IMR-90 (cell line): ENCODE measurements around the gene FPR3. TPM values are rescaled to one million over a fixed set of nuclear protein-coding genes. Genes with fewer than 3 reads are reported as not detected.

Experiments used
- ATAC-seq: fragments of 200-7000 bp; cut with Tn5 transposase; 2 replicates; pipeline ENCODE4 v1.9.1; 2020; ENCODE audit warnings: low read depth, mild to moderate bottlenecking, moderate library complexity
- BruUV-seq: library from RNA; stranded (reverse); fragments of 400-500 nt; replicated peaks from 2 replicates; lab custom pipeline; 2021; lab: Mats Ljungman, UMichigan
- CTCF ChIA-PET: fragments of 300-600 bp; formaldehyde crosslinking; extraction: SDS; loops from one replicate; lab custom pipeline; 2021; ENCODE audit warnings: antibody characterized with exemption; lab: Yijun Ruan, JAX
- POLR2A ChIA-PET: fragments of 300-600 bp; sonication (Branson Sonifier 250); formaldehyde crosslinking; loops from one replicate; lab custom pipeline; 2022; ENCODE audit warnings: antibody characterized with exemption; ENCODE audit not compliant: unreplicated experiment; lab: Charles Lee
- DNase-seq: peaks from one replicate; pipeline ENCODE4 v3.0.0; 2013
- H2AFZ ChIP-seq: replicated peaks from 2 replicates; pipeline ENCODE3; 2013; ENCODE audit warnings: low read length, mild to moderate bottlenecking; ENCODE audit not compliant: poor library complexity
- H2AK5ac ChIP-seq: 2 replicates; pipeline ENCODE4 v1.6.1; 2013; ENCODE audit warnings: low read depth, low read length, inconsistent platforms
- H2AK9ac ChIP-seq: replicated peaks from 2 replicates; pipeline ENCODE3; 2013; ENCODE audit warnings: mild to moderate bottlenecking, low read depth, low read length, moderate library complexity; ENCODE audit not compliant: poor library complexity
- H2BK120ac ChIP-seq: 2 replicates; pipeline ENCODE4 v1.6.1; 2013; ENCODE audit warnings: low read depth, low read length, inconsistent platforms
- H2BK15ac ChIP-seq: 3 replicates; pipeline ENCODE4 v1.6.1; 2013; ENCODE audit warnings: low read depth, low read length, inconsistent platforms
- H2BK20ac ChIP-seq: 2 replicates; pipeline ENCODE4 v1.6.1; 2013; ENCODE audit warnings: low read depth, mild to moderate bottlenecking, inconsistent platforms, low read length, moderate library complexity
- H2BK5ac ChIP-seq: 2 replicates; pipeline ENCODE4 v1.6.1; 2013; ENCODE audit warnings: mild to moderate bottlenecking, low read depth, low read length, inconsistent platforms; ENCODE audit not compliant: poor library complexity, severe bottlenecking
- H3K14ac ChIP-seq: replicated peaks from 2 replicates; pipeline ENCODE4 v1.6.1; 2013; ENCODE audit warnings: low read depth, low read length, inconsistent platforms
- H3K18ac ChIP-seq: 2 replicates; pipeline ENCODE4 v1.6.1; 2013; ENCODE audit warnings: low read depth, low read length, control low read depth
- H3K23ac ChIP-seq: 2 replicates; pipeline ENCODE4 v1.6.1; 2013; ENCODE audit warnings: low read depth, low read length, inconsistent platforms
- H3K27ac ChIP-seq: 2 replicates; pipeline ENCODE4 v1.5.1; 2013; ENCODE audit warnings: mild to moderate bottlenecking, control low read depth, low read length; ENCODE audit not compliant: insufficient read depth
- H3K27me3 ChIP-seq: 2 replicates; pipeline ENCODE4 v1.6.1; 2013; ENCODE audit warnings: low read length; ENCODE audit not compliant: control insufficient read depth, insufficient read depth
- H3K36me3 ChIP-seq: 2 replicates; pipeline ENCODE4 v1.6.1; 2013; ENCODE audit warnings: low read length, mixed read lengths; ENCODE audit not compliant: control insufficient read depth, insufficient read depth
- H3K4ac ChIP-seq: 2 replicates; pipeline ENCODE4 v1.6.1; 2013; ENCODE audit warnings: low read depth, low read length, inconsistent platforms
- H3K4me1 ChIP-seq: 2 replicates; pipeline ENCODE4 v1.6.1; 2013; ENCODE audit warnings: low read length, mixed read lengths; ENCODE audit not compliant: control insufficient read depth, insufficient read depth
- H3K4me2 ChIP-seq: 2 replicates; pipeline ENCODE4 v1.6.1; 2013; ENCODE audit warnings: low read depth, mild to moderate bottlenecking, control low read depth, low read length, moderate library complexity
- H3K4me3 ChIP-seq: 2 replicates; pipeline ENCODE4 v1.5.1; 2013; ENCODE audit warnings: low read depth, mild to moderate bottlenecking, control low read depth, low read length, moderate library complexity; ENCODE audit not compliant: insufficient read depth
- H3K56ac ChIP-seq: 2 replicates; pipeline ENCODE4 v1.6.1; 2013; ENCODE audit warnings: low read length, inconsistent platforms; ENCODE audit not compliant: insufficient read depth; ENCODE audit errors: extremely low read depth
- H3K79me1 ChIP-seq, 2 experiments: 2 replicates each; pipeline ENCODE4 v1.6.1; 2013; ENCODE audit warnings: low read length in 2 of 2, inconsistent platforms in 1 of 2, low read depth in 1 of 2
- H3K9ac ChIP-seq: 2 replicates; pipeline ENCODE4 v1.6.1; 2013; ENCODE audit warnings: low read depth, low read length, control low read depth
- H3K9me1 ChIP-seq: 2 replicates; pipeline ENCODE4 v1.6.1; 2013; ENCODE audit warnings: low read length, inconsistent platforms; ENCODE audit not compliant: insufficient read depth
- H3K9me3 ChIP-seq: 2 replicates; pipeline ENCODE4 v1.6.1; 2013; ENCODE audit warnings: low read length; ENCODE audit not compliant: control insufficient read depth, insufficient read depth
- H4K20me1 ChIP-seq: 2 replicates; pipeline ENCODE4 v1.6.1; 2013; ENCODE audit warnings: low read length, inconsistent platforms; ENCODE audit not compliant: insufficient read depth
- H4K5ac ChIP-seq: 2 replicates; pipeline ENCODE4 v1.6.1; 2013; ENCODE audit warnings: mild to moderate bottlenecking, low read depth, low read length, control low read depth
- H4K8ac ChIP-seq, 2 experiments: 2 replicates each; pipeline ENCODE4 v1.6.1; 2013; ENCODE audit warnings: low read depth in 2 of 2, low read length in 2 of 2, control low read depth in 1 of 2, inconsistent platforms in 1 of 2
- H4K91ac ChIP-seq: 2 replicates; pipeline ENCODE4 v1.6.1; 2013; ENCODE audit warnings: low read depth, low read length, inconsistent platforms; ENCODE audit not compliant: insufficient read depth
- BHLHE40 ChIP-seq: fragments of 150-350 bp; IDR thresholded peaks from 2 replicates; pipeline ENCODE4 v1.6.1; 2016; ENCODE audit warnings: mild to moderate bottlenecking, low read depth, low read length
- CEBPB ChIP-seq: IDR thresholded peaks from 2 replicates; pipeline ENCODE4 v1.6.1; 2012; ENCODE audit warnings: low read depth, low read length, improper control_type of control experiment
- CHD1 ChIP-seq: IDR thresholded peaks from 2 replicates; pipeline ENCODE4 v1.6.1; 2012; ENCODE audit warnings: low read depth, low read length, improper control_type of control experiment
- ELK1 ChIP-seq: fragments of 150-350 bp; IDR thresholded peaks from 2 replicates; pipeline ENCODE4 v1.6.1; 2016; ENCODE audit warnings: low read depth, mild to moderate bottlenecking, low read length, moderate library complexity, borderline replicate concordance
- FOS ChIP-seq: fragments of 150-350 bp; IDR thresholded peaks from 2 replicates; pipeline ENCODE4 v1.6.1; 2016; ENCODE audit warnings: low read depth, low read length
- MAFK ChIP-seq: IDR thresholded peaks from 2 replicates; pipeline ENCODE4 v1.6.1; 2012; ENCODE audit warnings: low read depth, low read length, improper control_type of control experiment
- MAZ ChIP-seq: IDR thresholded peaks from 2 replicates; pipeline ENCODE4 v1.6.1; 2012; ENCODE audit warnings: low read depth, mild to moderate bottlenecking, low read length, improper control_type of control experiment, moderate library complexity, borderline replicate concordance
- MXI1 ChIP-seq: IDR thresholded peaks from 2 replicates; pipeline ENCODE4 v1.6.1; 2012; ENCODE audit warnings: low read depth, mild to moderate bottlenecking, low read length, moderate library complexity, borderline replicate concordance
- NFE2L2 ChIP-seq: fragments of 150-350 bp; IDR thresholded peaks from 2 replicates; pipeline ENCODE4 v1.6.1; 2016; ENCODE audit warnings: low read depth, mild to moderate bottlenecking, low read length
- POLR2A ChIP-seq: IDR thresholded peaks from 2 replicates; pipeline ENCODE4 v1.6.1; 2012; ENCODE audit warnings: mild to moderate bottlenecking, low read depth, low read length
- RAD21 ChIP-seq: IDR thresholded peaks from 2 replicates; pipeline ENCODE4 v1.6.1; 2012; ENCODE audit warnings: low read length, improper control_type of control experiment
- RCOR1 ChIP-seq: IDR thresholded peaks from 2 replicates; pipeline ENCODE4 v1.6.1; 2012; ENCODE audit warnings: mild to moderate bottlenecking, low read length, improper control_type of control experiment; ENCODE audit not compliant: insufficient replicate concordance
- RFX5 ChIP-seq: IDR thresholded peaks from 2 replicates; pipeline ENCODE4 v1.8.0; 2012; ENCODE audit warnings: low read depth, mild to moderate bottlenecking, low read length, moderate library complexity
- SMC3 ChIP-seq: fragments of 150-350 bp; IDR thresholded peaks from 2 replicates; pipeline ENCODE4 v1.6.1; 2016; ENCODE audit warnings: low read depth, mild to moderate bottlenecking, antibody characterized with exemption, low read length, moderate library complexity
- USF2 ChIP-seq: fragments of 150-350 bp; IDR thresholded peaks from 2 replicates; pipeline ENCODE4 v1.6.1; 2017; ENCODE audit warnings: mild to moderate bottlenecking, antibody characterized with exemption, low read length, low read depth
- WGBS, 2 experiments: methylation state at CpG; one replicate each; pipeline versions ENCODE4 v1.1.5 to v1.1.7; 2013; ENCODE audit warnings: missing lambda C conversion rate in 2 of 2; ENCODE audit not compliant: insufficient read length in 1 of 2; ENCODE audit errors: extremely low coverage in 2 of 2; 5-methylcytosine and 5-hydroxymethylcytosine counted together
- dilution Hi-C: fragments of 300-500 bp; cut with HindIII; formaldehyde crosslinking; loops from one replicate; pipeline ENCODE4 v1.14.3; 2018; ENCODE audit warnings: low sequenced_read_pairs; ENCODE audit not compliant: unreplicated experiment
- in situ Hi-C: fragments of 300-500 bp; cut with MboI; formaldehyde crosslinking; loops from 3 replicates; pipeline ENCODE4 v1.14.3; 2019; ENCODE audit warnings: low sequenced_read_pairs, inconsistent platforms, mixed read lengths
- intact Hi-C: fragments of 100-400 bp; cut with micrococcal nuclease; formaldehyde crosslinking; loops from 2 replicates; pipeline ENCODE4 v1.10.0; 2022
- polyA plus RNA-seq, 3 experiments: library from polyadenylated mRNA; depleted of rRNA; stranded (reverse); fragments of >200 nt; gene quantifications; 2 replicates each; pipeline ENCODE4 v1.2.3, GENCODE V29; 2012; ENCODE audit warnings: low replicate concordance in 1 of 3
- total RNA-seq: library from RNA; depleted of rRNA; stranded (reverse); fragments of >200 nt; gene quantifications from 2 replicates; pipeline ENCODE4 v1.2.3, GENCODE V29; 2012
- TF ChIP-seq, protein P1 (sequence below): conservative IDR thresholded peaks from 2 replicates; pipeline ENCODE4 v1.5.1; 2012; ENCODE audit warnings: mild to moderate bottlenecking, low read depth, low read length, improper control_type of control experiment

Gene FPR3
- total and polyA plus RNA-seq, 2 of the 4 experiments (the other 2 are of a cell fraction) = not detected

DNA sequence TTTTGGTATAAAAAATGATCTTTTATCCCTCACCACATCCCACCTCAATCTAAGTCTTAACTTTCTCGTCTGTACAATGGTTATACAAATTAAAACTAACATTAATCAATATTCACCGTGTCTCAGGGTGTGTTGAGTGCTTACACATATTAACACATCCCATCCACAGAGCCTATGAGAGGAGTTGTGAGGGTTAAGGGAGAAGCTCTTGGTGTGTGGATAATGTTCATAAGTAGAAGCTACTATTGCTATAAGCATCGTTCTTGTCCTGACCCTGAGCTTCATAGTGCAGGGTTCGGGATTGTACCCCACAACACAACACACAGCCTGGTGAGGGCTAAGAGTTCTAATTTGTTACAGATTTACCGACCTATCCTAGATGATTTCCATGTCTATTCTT, 2.5 kb downstream of the FPR3 start:
- intact Hi-C loops = no loop called here
- no peak overlapping the region for H3K18ac ChIP-seq
- no peak overlapping the region for H2BK15ac ChIP-seq
- H3K23ac ChIP-seq = no peak overlapping the region
- no CpG with 5 or more reads among the region's 5 CpGs for WGBS, 2 experiments
- no peaks in the 10 kb centered on the region for H3K36me3 ChIP-seq
- H3K4me2 ChIP-seq = no peak overlapping the region
- H3K4ac ChIP-seq = no peak overlapping the region
- no peaks in the 10 kb centered on the region for H3K27me3 ChIP-seq
- H3K4me1 ChIP-seq = peaks cover 5% of the 10 kb centered on the region
- dilution Hi-C loops = no loop called here
- no peak for DNase-seq
- in situ Hi-C loops = no loop called here
- ATAC-seq = no peak
- no peak overlapping the region for H2AFZ ChIP-seq
- H2BK20ac ChIP-seq = no peak overlapping the region
- H3K79me1 ChIP-seq = no peaks in the 10 kb centered on the region
- no peak overlapping the region for H3K56ac ChIP-seq
- ChIA-PET POLR2A (no interaction called here), CTCF (interaction anchor here (0.6 kb wide), 1 partner anchor 287 kb away, joined by 3 read pairs; no protein-coding TSS in a partner anchor)
- H2AK9ac ChIP-seq = no peak overlapping the region
- H4K91ac ChIP-seq = no peak overlapping the region
- no peak overlapping the region for H3K14ac ChIP-seq
- H4K5ac ChIP-seq = no peak overlapping the region
- H4K8ac ChIP-seq = no peak overlapping the region
- no peaks in the 10 kb centered on the region for H4K20me1 ChIP-seq
- no peak overlapping the region for H2BK5ac ChIP-seq
- H3K9me1 ChIP-seq = no peaks in the 10 kb centered on the region
- H3K9ac ChIP-seq = no peak overlapping the region
- no peak overlapping the region for H2AK5ac ChIP-seq
- no TSS peak for BruUV-seq
- no peak overlapping the region for H3K4me3 ChIP-seq
- TF ChIP-seq FOS = no peak
- no peak for TF ChIP-seq RFX5
- TF ChIP-seq MXI1 = no peak
- TF ChIP-seq CHD1 = no peak
- no peak for TF ChIP-seq MAZ
- no peak for TF ChIP-seq POLR2A
- TF ChIP-seq SMC3 = no peak
- TF ChIP-seq BHLHE40 = no peak
- TF ChIP-seq RCOR1 = no peak
- no peak for TF ChIP-seq ELK1
- TF ChIP-seq CEBPB = no peak
- TF ChIP-seq NFE2L2 = no peak
- no peak for TF ChIP-seq USF2
- TF ChIP-seq RAD21 = no peak
- TF ChIP-seq, protein P1, sequence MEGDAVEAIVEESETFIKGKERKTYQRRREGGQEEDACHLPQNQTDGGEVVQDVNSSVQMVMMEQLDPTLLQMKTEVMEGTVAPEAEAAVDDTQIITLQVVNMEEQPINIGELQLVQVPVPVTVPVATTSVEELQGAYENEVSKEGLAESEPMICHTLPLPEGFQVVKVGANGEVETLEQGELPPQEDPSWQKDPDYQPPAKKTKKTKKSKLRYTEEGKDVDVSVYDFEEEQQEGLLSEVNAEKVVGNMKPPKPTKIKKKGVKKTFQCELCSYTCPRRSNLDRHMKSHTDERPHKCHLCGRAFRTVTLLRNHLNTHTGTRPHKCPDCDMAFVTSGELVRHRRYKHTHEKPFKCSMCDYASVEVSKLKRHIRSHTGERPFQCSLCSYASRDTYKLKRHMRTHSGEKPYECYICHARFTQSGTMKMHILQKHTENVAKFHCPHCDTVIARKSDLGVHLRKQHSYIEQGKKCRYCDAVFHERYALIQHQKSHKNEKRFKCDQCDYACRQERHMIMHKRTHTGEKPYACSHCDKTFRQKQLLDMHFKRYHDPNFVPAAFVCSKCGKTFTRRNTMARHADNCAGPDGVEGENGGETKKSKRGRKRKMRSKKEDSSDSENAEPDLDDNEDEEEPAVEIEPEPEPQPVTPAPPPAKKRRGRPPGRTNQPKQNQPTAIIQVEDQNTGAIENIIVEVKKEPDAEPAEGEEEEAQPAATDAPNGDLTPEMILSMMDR = no peak
- TF ChIP-seq MAFK = no peak
- H2BK120ac ChIP-seq = no peak overlapping the region
- H3K9me3 ChIP-seq = peaks cover 2% of the 10 kb centered on the region; the same call in 1 of the 2 replicates
- H3K27ac ChIP-seq = no peak overlapping the region
